Bronchus fibroblast of lung (primary cell): ENCODE measurements around the gene EGR1. TPM values are rescaled to one million over a fixed set of nuclear protein-coding genes. Genes with fewer than 3 reads are reported as not detected.

Experiments
- total RNA-seq: library from RNA; depleted of rRNA; stranded (reverse); fragments of >200 nt; gene quantifications from 2 replicates; pipeline ENCODE4 v1.2.3, GENCODE V29; 2015

EGR1 gene
- 17.3 and 17.4 TPM in 2 replicates for total RNA-seq

DNA sequence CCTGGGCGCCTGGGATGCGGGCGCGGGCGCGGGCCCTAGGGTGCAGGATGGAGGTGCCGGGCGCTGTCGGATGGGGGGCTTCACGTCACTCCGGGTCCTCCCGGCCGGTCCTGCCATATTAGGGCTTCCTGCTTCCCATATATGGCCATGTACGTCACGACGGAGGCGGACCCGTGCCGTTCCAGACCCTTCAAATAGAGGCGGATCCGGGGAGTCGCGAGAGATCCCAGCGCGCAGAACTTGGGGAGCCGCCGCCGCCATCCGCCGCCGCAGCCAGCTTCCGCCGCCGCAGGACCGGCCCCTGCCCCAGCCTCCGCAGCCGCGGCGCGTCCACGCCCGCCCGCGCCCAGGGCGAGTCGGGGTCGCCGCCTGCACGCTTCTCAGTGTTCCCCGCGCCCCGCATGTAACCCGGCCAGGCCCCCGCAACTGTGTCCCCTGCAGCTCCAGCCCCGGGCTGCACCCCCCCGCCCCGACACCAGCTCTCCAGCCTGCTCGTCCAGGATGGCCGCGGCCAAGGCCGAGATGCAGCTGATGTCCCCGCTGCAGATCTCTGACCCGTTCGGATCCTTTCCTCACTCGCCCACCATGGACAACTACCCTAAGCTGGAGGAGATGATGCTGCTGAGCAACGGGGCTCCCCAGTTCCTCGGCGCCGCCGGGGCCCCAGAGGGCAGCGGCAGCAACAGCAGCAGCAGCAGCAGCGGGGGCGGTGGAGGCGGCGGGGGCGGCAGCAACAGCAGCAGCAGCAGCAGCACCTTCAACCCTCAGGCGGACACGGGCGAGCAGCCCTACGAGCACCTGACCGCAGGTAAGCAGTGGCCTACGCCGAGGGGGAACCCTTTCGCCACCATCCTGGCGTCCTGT is at the start of gene EGR1:
Gene EGR1, plus strand, starts transcription at position 219 of the 864 bp plus-strand sequence. Its CDS starts 283 bp downstream, at position 502.

GRCh38 chr5:138438724-138439476 is 26.4 kb upstream of the EGR1 start, which contains the start of gene REEP2:
Gene REEP2 (plus strand): TSS chr5:138439057. CDS start chr5:138439209, 152 bp downstream.

Other genes starting within 250 kb of the EGR1 start
- gene GFRA3, start 190.9 kb upstream of the EGR1 start, total RNA-seq, result not detected in 2 replicates
- gene CDC25C, start 133.7 kb upstream of the EGR1 start, total RNA-seq, result 21.9 and 29.4 TPM in 2 replicates
- gene FAM53C, start 127.2 kb upstream of the EGR1 start, total RNA-seq, result 21.3 and 28.6 TPM in 2 replicates
- 18.7 and 21.5 TPM in 2 replicates for gene KDM3B, start 112.8 kb upstream of the EGR1 start, total RNA-seq
- 18.8 and 22.0 TPM in 2 replicates for gene REEP2, start 26.4 kb upstream of the EGR1 start, total RNA-seq
- 81.9 and 85.7 TPM in 2 replicates for gene ETF1, start 77.8 kb downstream of the EGR1 start, total RNA-seq
- gene HSPA9, start 109.9 kb downstream of the EGR1 start, total RNA-seq, result 348 and 358 TPM in 2 replicates